H1 (cell line): Measurements from ENCODE around the gene SLFN5. TPM values are rescaled to one million over a fixed set of nuclear protein-coding genes. Genes with fewer than 3 reads are reported as not detected.
"Not testable (repeated sequence)": the region's sequence is repeated elsewhere in the genome, so short reads cannot be mapped to it uniquely, and the experiment has no call there.

Experiments
- CTCF ChIA-PET: fragments of 300-600 bp; sonication (Branson Sonifier 250); formaldehyde crosslinking; loops from one replicate; lab custom pipeline; 2021; ENCODE audit not compliant: partially characterized antibody; lab: Charles Lee
- POLR2A ChIA-PET: fragments of 300-600 bp; sonication (Branson Sonifier 250); formaldehyde crosslinking; loops from one replicate; lab custom pipeline; 2021; ENCODE audit warnings: inconsistent platforms; ENCODE audit not compliant: partially characterized antibody; lab: Charles Lee
- DNase-seq, 2 experiments: peaks; one replicate each; pipeline versions ENCODE4 v3.0.0 to v3.0.0-alpha.2; 2010 to 2022; ENCODE audit warnings: low spot score in 2 of 2, low read depth in 1 of 2, mixed read lengths in 1 of 2
- FAIRE-seq: peaks from 2 replicates; lab custom pipeline; 2011; peaks lifted over from hg19 to GRCh38; lab: Jason Lieb, UNC
- H2AFZ ChIP-seq: 2 replicates; pipeline ENCODE4 v1.8.1; 2012; ENCODE audit warnings: low read length, inconsistent platforms
- H2AK5ac ChIP-seq: 2 replicates; pipeline ENCODE4 v1.6.1; 2013; ENCODE audit warnings: low read depth, low read length
- H2BK120ac ChIP-seq: replicated peaks from 2 replicates; pipeline ENCODE3; 2013; ENCODE audit warnings: low read depth, low read length, inconsistent platforms
- H2BK12ac ChIP-seq: 2 replicates; pipeline ENCODE4 v1.6.1; 2013; ENCODE audit warnings: low read depth, low read length
- H2BK15ac ChIP-seq: 2 replicates; pipeline ENCODE4 v1.6.1; 2013; ENCODE audit warnings: low read length
- H2BK20ac ChIP-seq: 2 replicates; pipeline ENCODE4 v1.6.1; 2013; ENCODE audit warnings: low read length
- H2BK5ac ChIP-seq: 2 replicates; pipeline ENCODE4 v1.6.1; 2013; ENCODE audit warnings: low read depth, low read length
- H3K14ac ChIP-seq: 2 replicates; pipeline ENCODE4 v1.6.1; 2013; ENCODE audit warnings: inconsistent platforms; ENCODE audit not compliant: insufficient read length
- H3K18ac ChIP-seq: 2 replicates; pipeline ENCODE4 v1.6.1; 2013; ENCODE audit warnings: low read length; ENCODE audit errors: extremely low read depth
- H3K23ac ChIP-seq: 2 replicates; pipeline ENCODE4 v1.6.1; 2013; ENCODE audit warnings: inconsistent platforms; ENCODE audit not compliant: insufficient read length
- H3K23me2 ChIP-seq: 2 replicates; pipeline ENCODE4 v1.6.1; 2013; ENCODE audit warnings: low read depth, low read length
- H3K27ac ChIP-seq: 2 replicates; pipeline ENCODE4 v1.6.1; 2011; ENCODE audit warnings: low read depth, low read length, inconsistent platforms
- H3K27me3 ChIP-seq, 4 experiments: replicated peaks in 1 of 4; 1 replicate in 1 of 4; 2 replicates in 3 of 4; pipeline versions ENCODE4 v1.6.1 to v1.8.1; 2011 to 2013; ENCODE audit warnings: low read length in 3 of 4, mild to moderate bottlenecking in 3 of 4, inconsistent platforms in 2 of 4, mixed read lengths in 2 of 4, moderate library complexity in 1 of 4; ENCODE audit not compliant: control insufficient read depth in 3 of 4, insufficient read depth in 3 of 4; ENCODE audit errors: extremely low read depth in 1 of 4
- H3K36me3 ChIP-seq, 4 experiments: 2 replicates each; pipeline versions ENCODE4 v1.6.1 to v1.8.1; 2011 to 2013; ENCODE audit warnings: mild to moderate bottlenecking in 4 of 4, low read length in 3 of 4, moderate library complexity in 2 of 4, control low read depth in 1 of 4, inconsistent platforms in 1 of 4; ENCODE audit not compliant: insufficient read depth in 4 of 4, control insufficient read depth in 2 of 4
- H3K4ac ChIP-seq: replicated peaks from 2 replicates; pipeline ENCODE3; 2013; ENCODE audit warnings: low read length, low read depth, mixed read lengths, inconsistent platforms; ENCODE audit not compliant: insufficient read length
- H3K4me1 ChIP-seq, 4 experiments: replicated peaks in 1 of 4; 1 replicate in 1 of 4; 2 replicates in 3 of 4; pipeline versions ENCODE4 v1.6.1 to v1.8.1; 2011 to 2013; ENCODE audit warnings: low read length in 3 of 4, inconsistent platforms in 2 of 4, mixed read lengths in 1 of 4; ENCODE audit not compliant: insufficient read depth in 4 of 4, control insufficient read depth in 3 of 4
- H3K4me2 ChIP-seq, 2 experiments: 2 replicates each; pipeline versions ENCODE4 v1.6.1 to v1.8.1; 2011 to 2013; ENCODE audit warnings: low read depth in 2 of 2, low read length in 2 of 2, control low read depth in 1 of 2, inconsistent platforms in 1 of 2, mild to moderate bottlenecking in 1 of 2; ENCODE audit not compliant: insufficient read depth in 1 of 2
- H3K4me3 ChIP-seq, 4 experiments: fragments of 200-600, 300-600 bp in 1 of 4; sonication (generic), shearing (Covaris generic), sonication (Bioruptor Twin) in 1 of 4; 2 replicates each; pipeline versions ENCODE4 v1.5.1 to v1.8.1; 2011 to 2016; ENCODE audit warnings: low read length in 4 of 4, low read depth in 3 of 4, control low read depth in 2 of 4, inconsistent platforms in 2 of 4, mild to moderate bottlenecking in 2 of 4, mixed read lengths in 1 of 4, moderate library complexity in 1 of 4; ENCODE audit not compliant: insufficient read depth in 2 of 4; ENCODE audit errors: extremely low read depth in 1 of 4
- H3K56ac ChIP-seq: replicated peaks from 2 replicates; pipeline ENCODE3; 2013; ENCODE audit warnings: low read depth, mild to moderate bottlenecking, mixed read lengths, low read length, inconsistent platforms; ENCODE audit not compliant: insufficient read length
- H3K79me1 ChIP-seq: 2 replicates; pipeline ENCODE4 v1.6.1; 2013; ENCODE audit warnings: low read depth, low read length, control low read depth
- H3K79me2 ChIP-seq, 2 experiments: 2 replicates each; pipeline versions ENCODE4 v1.6.1 to v1.8.1; 2012 to 2013; ENCODE audit warnings: low read length in 2 of 2, mild to moderate bottlenecking in 2 of 2, inconsistent platforms in 1 of 2; ENCODE audit not compliant: insufficient read depth in 2 of 2, control insufficient read depth in 1 of 2
- H3K9ac ChIP-seq, 4 experiments: replicated peaks in 1 of 4; 1 replicate in 1 of 4; 2 replicates in 3 of 4; pipeline versions ENCODE4 v1.6.1 to v1.8.1; 2011 to 2013; ENCODE audit warnings: low read depth in 3 of 4, low read length in 3 of 4, control low read depth in 2 of 4, mild to moderate bottlenecking in 2 of 4, moderate library complexity in 2 of 4, inconsistent platforms in 1 of 4; ENCODE audit errors: extremely low read depth in 1 of 4
- H3K9me3 ChIP-seq, 2 experiments: 2 replicates each; pipeline versions ENCODE4 v1.6.1 to v1.8.1; 2012 to 2013; ENCODE audit warnings: mild to moderate bottlenecking in 2 of 2, moderate library complexity in 2 of 2, control low read depth in 1 of 2, inconsistent platforms in 1 of 2, low read depth in 1 of 2, low read length in 1 of 2, mixed read lengths in 1 of 2; ENCODE audit not compliant: insufficient read depth in 2 of 2
- H4K20me1 ChIP-seq, 2 experiments: replicated peaks in 1 of 2; 2 replicates each; pipeline versions ENCODE3 to v1.8.1; 2011 to 2013; ENCODE audit warnings: inconsistent platforms in 2 of 2, low read length in 2 of 2, mild to moderate bottlenecking in 1 of 2; ENCODE audit not compliant: insufficient read depth in 2 of 2, control insufficient read depth in 1 of 2
- H4K5ac ChIP-seq: 2 replicates; pipeline ENCODE4 v1.6.1; 2013; ENCODE audit warnings: low read length, low read depth, mixed read lengths, inconsistent platforms; ENCODE audit not compliant: insufficient read length
- H4K8ac ChIP-seq: 2 replicates; pipeline ENCODE4 v1.8.0; 2013; ENCODE audit warnings: mild to moderate bottlenecking, moderate library complexity, low read length, inconsistent platforms; ENCODE audit not compliant: insufficient read depth; ENCODE audit errors: extremely low read depth
- H4K91ac ChIP-seq: replicated peaks from 2 replicates; pipeline ENCODE3; 2013; ENCODE audit warnings: low read length, mixed read lengths, inconsistent platforms; ENCODE audit not compliant: insufficient read length
- WGBS, 2 experiments: shearing (Covaris generic) in 1 of 2; methylation state at CpG; one replicate each; pipeline versions ENCODE4 v1.1.6 to v1.1.7; 2013 to 2015; ENCODE audit warnings: low lambda C conversion rate in 2 of 2, mixed read lengths in 2 of 2, inconsistent platforms in 1 of 2, low coverage in 1 of 2, missing lambda C conversion rate in 1 of 2; ENCODE audit not compliant: insufficient replicate concordance in 2 of 2, insufficient coverage in 1 of 2, insufficient read length in 1 of 2; ENCODE audit errors: extremely low coverage in 1 of 2, missing lambda C conversion rate in 1 of 2; 5-methylcytosine and 5-hydroxymethylcytosine counted together
- polyA plus RNA-seq, 7 experiments: library from polyadenylated mRNA; depleted of rRNA in 3 of 7; stranded (reverse) in 5 of 7; unstranded in 2 of 7; fragments of >200 nt in 5 of 7; fragments of 200-250 nt in 2 of 7; gene quantifications; 1 replicate in 5 of 7; 2 replicates in 1 of 7; 4 replicates in 1 of 7; pipeline versions ENCODE4 v1.2.1 to v1.2.3, GENCODE V29; 2011 to 2013; ENCODE audit warnings: missing spikeins in 2 of 7, mixed read lengths in 2 of 7
- total RNA-seq: library from RNA; stranded (reverse); fragmentation: NEBNext Ultra II Directional; extraction: Animal tissue kit (Norgen Biotek cat#: 25700); gene quantifications from 2 replicates; pipeline ENCODE4 v1.2.1, GENCODE V29; 2021

The SLFN5 gene
- total and polyA plus RNA-seq, 2 of the 8 experiments (the other 6 are each of a cell fraction or from before 2014, with no cell fraction given): 0.86 to 3.0 TPM

DNA sequence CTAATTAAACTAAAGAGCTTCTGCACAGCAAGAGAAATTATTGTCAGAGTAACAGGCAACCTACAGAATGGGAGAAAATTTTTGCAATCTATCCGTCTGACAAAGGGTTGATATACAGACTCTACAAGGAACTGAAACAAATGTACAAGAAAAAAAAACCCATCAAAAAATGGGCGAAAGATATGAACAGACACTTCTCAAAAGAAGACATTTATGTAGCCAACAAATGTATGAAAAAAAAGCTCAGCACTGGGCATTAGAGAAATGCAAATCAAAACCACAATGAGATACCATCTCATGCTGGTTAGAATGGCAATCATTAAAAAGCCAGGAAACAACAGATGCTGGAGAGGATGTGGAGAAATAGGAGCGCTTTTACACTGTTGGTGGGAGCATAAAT, 66.5 kb downstream of the SLFN5 start:
- H2AK5ac ChIP-seq, H3K4me3 ChIP-seq, H3K79me1 ChIP-seq, H2BK20ac ChIP-seq, H4K91ac ChIP-seq, POLR2A ChIA-PET, H3K23me2 ChIP-seq, DNase-seq, FAIRE-seq, H3K9ac ChIP-seq, H3K27ac ChIP-seq, H3K14ac ChIP-seq, H3K4ac ChIP-seq, H2AFZ ChIP-seq, H3K56ac ChIP-seq, H2BK120ac ChIP-seq, H3K18ac ChIP-seq, H4K5ac ChIP-seq, H3K23ac ChIP-seq, H3K9me3 ChIP-seq, H4K8ac ChIP-seq, H3K36me3 ChIP-seq, H2BK12ac ChIP-seq, H4K20me1 ChIP-seq, H2BK5ac ChIP-seq, H3K79me2 ChIP-seq, H3K4me2 ChIP-seq, H2BK15ac ChIP-seq: not testable (repeated sequence)
- WGBS, 2 experiments: 87% methylated on average over 3 of the region's 3 CpGs; no CpG with 5 or more reads in 1 of the 2 experiments
- CTCF ChIA-PET: interaction anchor here (1.4 to 6.8 kb wide), 2 partner anchors 229 to 244 kb away, joined by 4 to 54 read pairs; partner anchors contain the start of gene SLFN12L
- Histone ChIP-seq H3K27me3 (peaks cover 2 to 13% (median 10%) of the 10 kb centered on the region in 4 experiments; a peak in 6 of 7 replicates), H3K4me1 (peaks cover 0 to 15% (median 7%) of the 10 kb centered on the region in 4 experiments; a peak in 6 of 7 replicates)
